Smooth muscle cell (in vitro differentiated cells): ENCODE measurements around the gene SSNA1. TPM values are rescaled to one million over a fixed set of nuclear protein-coding genes. Genes with fewer than 3 reads are reported as not detected.

Source experiments
- microRNA-seq: library from miRNA; unstranded; fragments of <30 nt; microRNA quantifications from one replicate; pipeline ENCODE4, GENCODE V29; 2016; ENCODE audit warnings: borderline number of aligned reads
- polyA plus RNA-seq: library from polyadenylated mRNA; unstranded; fragments of >200 nt; fragmentation: Nextera tagmentation; extraction: Ambion mirVana; gene quantifications from 2 replicates; pipeline ENCODE4 v1.2.1, GENCODE V29; 2016
- small RNA-seq: library from RNA; depleted of rRNA; stranded (forward); fragments of <200 nt; gene quantifications from one replicate; pipeline ENCODE3, GENCODE V24; 2014
- total RNA-seq: library from RNA; depleted of rRNA; stranded (reverse); fragments of >200 nt; gene quantifications from 2 replicates; pipeline ENCODE4 v1.2.3, GENCODE V29; 2014

Gene SSNA1
- total and polyA plus RNA-seq, 2 experiments from 2014 or later: 69.5 to 84.9 TPM

Small RNAs within 50 kb of the gene (microRNA-seq; reads per million reads assigned to microRNA genes)
- not detected for gene MIR3621

Small RNAs within 50 kb of the gene (small RNA-seq; reads per million reads assigned to genes)
- not detected for gene MIR3621

Other genes starting within 250 kb of the SSNA1 start
Only the 30 nearest of the 33 such genes appear.
- gene PTGDS, start 211.2 kb upstream of the SSNA1 start, total RNA-seq: 119 and 145 TPM in 2 replicates
- gene PTGDS, start 211.2 kb upstream of the SSNA1 start, polyA plus RNA-seq: 597 and 611 TPM in 2 replicates
- gene LCNL1, start 205.7 kb upstream of the SSNA1 start, total RNA-seq: 0.67 and 1.1 TPM in 2 replicates
- 0.85 and 0.89 TPM in 2 replicates for gene LCNL1, start 205.7 kb upstream of the SSNA1 start, polyA plus RNA-seq
- 27.4 and 29.0 TPM in 2 replicates for gene PAXX, start 196.3 kb upstream of the SSNA1 start, total RNA-seq
- 61.4 and 62.0 TPM in 2 replicates for gene PAXX, start 196.3 kb upstream of the SSNA1 start, polyA plus RNA-seq
- gene CLIC3, start 192.1 kb upstream of the SSNA1 start, total RNA-seq: 15.2 and 36.8 TPM in 2 replicates
- gene CLIC3, start 192.1 kb upstream of the SSNA1 start, polyA plus RNA-seq: 43.9 and 69.9 TPM in 2 replicates
- 15.9 and 23.0 TPM in 2 replicates for gene ABCA2, start 160.4 kb upstream of the SSNA1 start, total RNA-seq
- gene ABCA2, start 160.4 kb upstream of the SSNA1 start, polyA plus RNA-seq: 26.2 and 29.0 TPM in 2 replicates
- not detected in 2 replicates for gene FUT7, start 156.6 kb upstream of the SSNA1 start, total RNA-seq
- 0.51 TPM in 1 of 2 replicates, not detected in the other for gene FUT7, start 156.6 kb upstream of the SSNA1 start, polyA plus RNA-seq
- gene NPDC1, start 142.5 kb upstream of the SSNA1 start, total RNA-seq: 5.9 and 9.9 TPM in 2 replicates
- 19.3 and 38.8 TPM in 2 replicates for gene NPDC1, start 142.5 kb upstream of the SSNA1 start, polyA plus RNA-seq
- gene ENTPD2, start 134.6 kb upstream of the SSNA1 start, total RNA-seq: not detected in 2 replicates
- gene ENTPD2, start 134.6 kb upstream of the SSNA1 start, polyA plus RNA-seq: 0.30 and 0.78 TPM in 2 replicates
- gene SAPCD2, start 118.1 kb upstream of the SSNA1 start, total RNA-seq: 1.9 and 2.1 TPM in 2 replicates
- gene SAPCD2, start 118.1 kb upstream of the SSNA1 start, polyA plus RNA-seq: 3.9 and 5.0 TPM in 2 replicates
- gene UAP1L1, start 111.2 kb upstream of the SSNA1 start, total RNA-seq: 5.8 and 7.2 TPM in 2 replicates
- gene UAP1L1, start 111.2 kb upstream of the SSNA1 start, polyA plus RNA-seq: 22.5 and 23.8 TPM in 2 replicates
- gene MAN1B1, start 101.7 kb upstream of the SSNA1 start, total RNA-seq: 62.9 and 70.9 TPM in 2 replicates
- gene MAN1B1, start 101.7 kb upstream of the SSNA1 start, polyA plus RNA-seq: 97.1 and 109 TPM in 2 replicates
- gene DPP7, start 73.9 kb upstream of the SSNA1 start, total RNA-seq: 50.6 and 51.4 TPM in 2 replicates
- 170 and 171 TPM in 2 replicates for gene DPP7, start 73.9 kb upstream of the SSNA1 start, polyA plus RNA-seq
- not detected in 2 replicates for gene GRIN1, start 49.5 kb upstream of the SSNA1 start, total RNA-seq
- gene GRIN1, start 49.5 kb upstream of the SSNA1 start, polyA plus RNA-seq: 0.44 TPM in 1 of 2 replicates, not detected in the other
- gene LRRC26, start 18.6 kb upstream of the SSNA1 start, total RNA-seq: not detected in 2 replicates
- not detected in 2 replicates for gene LRRC26, start 18.6 kb upstream of the SSNA1 start, polyA plus RNA-seq
- gene TMEM210, start 16.6 kb upstream of the SSNA1 start, total RNA-seq: not detected in 2 replicates
- gene TMEM210, start 16.6 kb upstream of the SSNA1 start, polyA plus RNA-seq: not detected in 2 replicates
- 12.6 and 16.3 TPM in 2 replicates for gene ANAPC2, start 116 bp upstream of the SSNA1 start, total RNA-seq
- 6.6 and 17.6 TPM in 2 replicates for gene ANAPC2, start 116 bp upstream of the SSNA1 start, polyA plus RNA-seq
- 4.0 and 6.9 TPM in 2 replicates for gene TPRN, start 12.1 kb downstream of the SSNA1 start, total RNA-seq
- gene TPRN, start 12.1 kb downstream of the SSNA1 start, polyA plus RNA-seq: 15.0 and 19.0 TPM in 2 replicates
- gene TMEM203, start 17.0 kb downstream of the SSNA1 start, total RNA-seq: 30.2 and 31.0 TPM in 2 replicates
- 53.0 and 55.1 TPM in 2 replicates for gene TMEM203, start 17.0 kb downstream of the SSNA1 start, polyA plus RNA-seq
- 3.2 and 6.5 TPM in 2 replicates for gene NDOR1, start 17.0 kb downstream of the SSNA1 start, total RNA-seq
- 7.7 and 12.5 TPM in 2 replicates for gene NDOR1, start 17.0 kb downstream of the SSNA1 start, polyA plus RNA-seq
- 0.36 and 0.49 TPM in 2 replicates for gene RNF208, start 33.6 kb downstream of the SSNA1 start, total RNA-seq
- 1.4 and 1.9 TPM in 2 replicates for gene RNF208, start 33.6 kb downstream of the SSNA1 start, polyA plus RNA-seq
- gene CYSRT1, start 36.5 kb downstream of the SSNA1 start, total RNA-seq: 2.2 and 2.3 TPM in 2 replicates
- gene CYSRT1, start 36.5 kb downstream of the SSNA1 start, polyA plus RNA-seq: 1.3 and 2.4 TPM in 2 replicates
- not detected in 2 replicates for gene RNF224, start 38.8 kb downstream of the SSNA1 start, total RNA-seq
- gene RNF224, start 38.8 kb downstream of the SSNA1 start, polyA plus RNA-seq: not detected in 2 replicates
- not detected in 2 replicates for gene SLC34A3, start 42.2 kb downstream of the SSNA1 start, total RNA-seq
- gene SLC34A3, start 42.2 kb downstream of the SSNA1 start, polyA plus RNA-seq: not detected in 2 replicates
- 154 and 164 TPM in 2 replicates for gene TUBB4B, start 52.6 kb downstream of the SSNA1 start, total RNA-seq
- 317 and 331 TPM in 2 replicates for gene TUBB4B, start 52.6 kb downstream of the SSNA1 start, polyA plus RNA-seq
- not detected in 2 replicates for gene STPG3, start 62.6 kb downstream of the SSNA1 start, total RNA-seq
- gene STPG3, start 62.6 kb downstream of the SSNA1 start, polyA plus RNA-seq: not detected in 2 replicates
- 23.3 and 31.8 TPM in 2 replicates for gene NELFB, start 66.7 kb downstream of the SSNA1 start, total RNA-seq
- 60.9 and 66.6 TPM in 2 replicates for gene NELFB, start 66.7 kb downstream of the SSNA1 start, polyA plus RNA-seq
- gene TOR4A, start 89.0 kb downstream of the SSNA1 start, total RNA-seq: 4.6 and 6.3 TPM in 2 replicates
- gene TOR4A, start 89.0 kb downstream of the SSNA1 start, polyA plus RNA-seq: 5.5 and 10.7 TPM in 2 replicates
- 2.0 and 3.7 TPM in 2 replicates for gene NRARP, start 113.6 kb downstream of the SSNA1 start, total RNA-seq
- 1.7 and 3.0 TPM in 2 replicates for gene NRARP, start 113.6 kb downstream of the SSNA1 start, polyA plus RNA-seq
- gene EXD3, start 234.5 kb downstream of the SSNA1 start, total RNA-seq: 3.1 and 10.4 TPM in 2 replicates
- 12.5 and 15.7 TPM in 2 replicates for gene EXD3, start 234.5 kb downstream of the SSNA1 start, polyA plus RNA-seq
- gene NOXA1, start 234.7 kb downstream of the SSNA1 start, total RNA-seq: 0.09 and 0.90 TPM in 2 replicates
- gene NOXA1, start 234.7 kb downstream of the SSNA1 start, polyA plus RNA-seq: 0.81 and 3.8 TPM in 2 replicates